ENCODE measurements around the gene GYPC. TPM values are rescaled to one million over a fixed set of nuclear protein-coding genes. Genes with fewer than 3 reads are reported as not detected.
"Not testable (repeated sequence)": the region's sequence is repeated elsewhere in the genome, so short reads cannot be mapped to it uniquely, and the experiment has no call there.

The GYPC gene
- total RNA-seq, 2 experiments from 2014 or later, result 87.6 to 99.8 TPM

DNA sequence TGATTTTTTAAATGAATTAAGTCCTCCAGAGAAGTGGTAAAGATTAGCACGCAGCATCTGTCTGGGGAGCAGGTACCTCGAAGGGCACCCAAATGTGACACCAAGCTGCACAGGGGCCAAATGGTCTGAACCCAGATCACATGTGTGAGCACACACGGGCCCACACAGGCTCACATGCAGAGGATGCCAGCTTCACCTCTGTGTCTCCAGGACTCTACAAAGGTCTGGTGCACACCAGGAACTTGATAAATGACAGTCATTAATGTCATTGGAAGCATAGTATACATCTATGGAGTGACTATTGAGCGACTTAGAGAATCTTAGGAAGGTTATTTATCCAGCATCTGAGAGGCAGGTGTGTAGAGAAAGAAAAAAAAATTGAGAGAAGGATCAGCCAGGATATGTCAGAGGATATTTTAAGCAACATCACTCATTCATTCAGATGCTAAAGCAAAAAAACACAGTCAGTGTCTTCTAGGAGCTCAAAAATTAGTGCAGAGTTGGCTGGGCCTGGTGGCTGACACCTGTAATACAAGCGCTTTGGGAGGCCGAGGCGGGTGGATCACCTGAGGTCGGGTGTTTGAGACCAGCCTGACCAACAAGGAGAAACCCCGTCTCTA is 23.2 kb downstream of the GYPC start:
- ATAC-seq, result no peak
- H3K36me3 Mint-ChIP-seq, result peaks cover 49% of the 10 kb centered on the region
- CTCF ChIA-PET, result no interaction called here
- H3K9me3 Mint-ChIP-seq (ENCODE audit: low read depth), result peaks cover 16% of the 10 kb centered on the region
- H3K27me3 Mint-ChIP-seq, result no peaks in the 10 kb centered on the region
- DNase-seq, result no peak
- no peak overlapping the region for H3K4me3 Mint-ChIP-seq
- H3K4me1 Mint-ChIP-seq, result peaks cover 7% of the 10 kb centered on the region
- H3K27ac Mint-ChIP-seq, result no peak overlapping the region

DNA sequence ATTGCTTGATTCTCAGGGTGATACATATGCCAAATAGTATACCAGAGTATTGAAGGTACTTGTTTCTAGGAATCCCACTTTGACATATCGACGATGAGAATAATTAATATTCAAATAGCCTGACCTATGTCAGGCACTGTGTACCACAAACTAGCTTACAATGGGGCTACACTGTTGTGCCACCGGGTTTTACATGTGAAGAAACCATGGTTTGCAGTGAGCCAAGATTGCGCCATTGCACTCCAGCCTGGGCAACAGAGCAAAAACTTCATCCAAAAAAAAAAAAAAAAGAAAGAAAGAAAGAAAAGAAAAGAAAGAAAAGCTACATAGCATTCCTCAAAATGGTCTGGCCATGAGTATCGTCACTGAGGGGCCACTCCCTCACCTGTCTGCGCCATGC is 25.5 kb downstream of the GYPC start:
- no peak overlapping the region for H3K27ac Mint-ChIP-seq
- CTCF ChIA-PET, result no interaction called here
- H3K4me1 Mint-ChIP-seq, result peaks cover 8% of the 10 kb centered on the region
- no peak overlapping the region for H3K4me3 Mint-ChIP-seq
- no peaks in the 10 kb centered on the region for H3K27me3 Mint-ChIP-seq
- ATAC-seq (no peak), DNase-seq (no peak)
- H3K9me3 Mint-ChIP-seq (ENCODE audit: low read depth), result peaks cover 4% of the 10 kb centered on the region
- H3K36me3 Mint-ChIP-seq, result peaks cover 38% of the 10 kb centered on the region

DNA sequence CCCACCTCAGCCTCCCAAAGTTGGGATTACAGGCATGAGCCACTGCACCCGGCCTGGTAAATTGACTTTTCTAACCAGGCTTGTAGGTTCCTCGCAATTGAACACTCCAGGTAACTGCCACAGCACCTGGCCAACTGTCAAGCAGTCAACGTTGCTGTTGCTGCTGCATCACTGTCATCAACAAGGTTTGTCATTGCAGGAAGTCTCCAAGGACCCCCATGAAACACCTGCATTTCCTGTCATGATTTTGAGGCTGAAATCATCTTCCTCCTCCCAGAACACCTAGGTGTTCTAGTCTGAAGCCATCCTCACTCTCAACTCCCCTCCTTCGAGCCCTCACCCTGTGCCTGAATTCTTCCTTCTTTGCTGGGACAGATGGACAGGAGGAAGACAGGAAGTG is 29.7 kb downstream of the GYPC start:
- no peak for ATAC-seq
- no peak for DNase-seq
- peaks cover 4% of the 10 kb centered on the region for H3K4me1 Mint-ChIP-seq
- CTCF ChIA-PET, result no interaction called here
- H3K27ac Mint-ChIP-seq, result no peak overlapping the region
- peaks cover 2% of the 10 kb centered on the region for H3K9me3 Mint-ChIP-seq (ENCODE audit: low read depth)
- peaks cover 52% of the 10 kb centered on the region for H3K36me3 Mint-ChIP-seq
- no peaks in the 10 kb centered on the region for H3K27me3 Mint-ChIP-seq
- H3K4me3 Mint-ChIP-seq, result no peak overlapping the region

DNA sequence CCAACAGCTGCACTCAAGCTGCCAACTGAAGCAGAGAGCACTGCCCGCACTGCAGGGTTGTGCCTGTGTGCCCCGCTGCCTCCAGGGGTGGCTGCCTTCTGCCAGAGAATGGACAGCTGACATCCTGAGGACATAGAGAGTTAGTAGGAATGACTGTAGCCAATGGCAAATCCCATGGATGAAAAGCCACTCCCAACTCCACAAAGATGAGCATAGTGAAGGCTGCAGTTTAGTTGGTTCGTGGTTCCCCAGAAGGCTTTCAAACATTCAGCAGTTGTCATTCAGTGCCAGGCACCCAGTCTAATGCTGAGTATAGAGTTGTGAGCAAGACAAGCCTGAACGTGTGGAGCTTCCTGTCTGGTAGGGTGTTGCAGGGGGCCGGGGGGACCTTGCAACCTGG is 30.3 kb downstream of the GYPC start:
- CTCF ChIA-PET, result no interaction called here
- Mint-ChIP-seq H3K27ac (no peak overlapping the region), H3K9me3 (ENCODE audit: low read depth) (peaks cover 2% of the 10 kb centered on the region), H3K4me3 (no peak overlapping the region), H3K36me3 (peaks cover 54% of the 10 kb centered on the region), H3K4me1 (peaks cover 4% of the 10 kb centered on the region), H3K27me3 (no peaks in the 10 kb centered on the region)
- ATAC-seq (no peak), DNase-seq (no peak)

DNA sequence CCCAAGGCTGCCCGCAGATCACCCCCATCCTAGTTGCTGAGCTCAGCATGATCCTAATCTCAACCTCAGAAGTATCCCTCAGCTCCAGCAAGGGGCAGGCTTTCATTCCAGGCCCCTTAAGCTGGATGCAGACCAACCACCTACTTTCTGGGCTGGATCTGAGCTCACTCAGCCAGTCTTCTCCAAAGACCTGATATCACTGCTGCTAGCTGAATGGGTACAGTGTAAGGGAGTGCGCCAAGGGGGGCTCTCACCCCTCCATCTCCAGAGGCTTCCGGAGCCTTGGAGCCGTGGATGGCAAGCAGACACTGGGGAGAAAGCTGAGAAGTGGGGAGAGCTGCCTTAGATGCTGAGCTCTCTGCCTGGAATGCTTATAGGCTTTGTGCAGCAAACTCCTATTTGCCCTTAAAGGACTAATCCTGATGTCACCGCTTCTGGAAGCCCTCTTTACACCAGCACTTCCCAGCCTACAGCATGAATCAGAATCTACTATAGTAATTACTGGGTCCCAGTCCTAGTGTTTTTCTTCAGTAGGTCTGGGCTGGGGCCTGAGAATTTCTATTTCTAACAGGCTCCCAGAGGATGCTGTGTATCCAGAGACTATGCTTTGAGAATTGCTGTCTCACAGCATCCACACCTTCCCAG is 31.0 kb downstream of the GYPC start:
- H3K27ac Mint-ChIP-seq, result no peak overlapping the region

DNA sequence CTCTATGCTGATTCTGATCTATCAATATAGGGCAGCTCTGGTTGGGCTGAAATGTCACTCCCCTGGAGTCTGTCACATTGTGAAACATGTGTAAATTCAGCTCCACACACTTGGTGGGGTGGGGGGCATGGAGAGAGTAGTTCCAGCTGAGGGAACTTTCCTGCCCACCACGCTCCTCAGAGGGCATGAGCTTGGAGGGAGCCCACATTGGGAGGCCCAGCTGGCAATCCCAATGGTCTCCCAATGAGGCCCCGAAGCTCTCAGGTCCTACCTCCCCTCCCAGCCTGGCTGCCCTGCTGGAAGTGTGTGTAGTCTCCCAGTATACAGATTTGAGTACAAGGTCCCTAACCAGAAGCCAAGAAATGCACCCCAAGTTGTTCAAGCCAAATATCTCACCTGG is 31.5 kb downstream of the GYPC start:
- Mint-ChIP-seq H3K9me3 (ENCODE audit: low read depth) (peaks cover 2% of the 10 kb centered on the region), H3K4me1 (peaks cover 4% of the 10 kb centered on the region), H3K27ac (no peak overlapping the region), H3K36me3 (peaks cover 63% of the 10 kb centered on the region), H3K27me3 (no peaks in the 10 kb centered on the region), H3K4me3 (no peak overlapping the region)
- ATAC-seq (no peak), DNase-seq (no peak)
- CTCF ChIA-PET, result interaction anchor here (0.8 to 1.1 kb wide), 2 partner anchors 11 to 23 kb away, joined by 3 read pairs; no protein-coding TSS in a partner anchor

More for the DNA sequence above, 31.0 kb downstream of the GYPC start:
- H3K4me1 Mint-ChIP-seq, result peaks cover 4% of the 10 kb centered on the region
- DNase-seq (no peak), ATAC-seq (no peak)
- H3K9me3 Mint-ChIP-seq (ENCODE audit: low read depth), result peaks cover 2% of the 10 kb centered on the region
- CTCF ChIA-PET, result interaction anchor here (0.8 to 1.1 kb wide), 2 partner anchors 12 to 23 kb away, joined by 3 read pairs; no protein-coding TSS in a partner anchor
- no peaks in the 10 kb centered on the region for H3K27me3 Mint-ChIP-seq
- H3K36me3 Mint-ChIP-seq, result peaks cover 59% of the 10 kb centered on the region
- no peak overlapping the region for H3K4me3 Mint-ChIP-seq

DNA sequence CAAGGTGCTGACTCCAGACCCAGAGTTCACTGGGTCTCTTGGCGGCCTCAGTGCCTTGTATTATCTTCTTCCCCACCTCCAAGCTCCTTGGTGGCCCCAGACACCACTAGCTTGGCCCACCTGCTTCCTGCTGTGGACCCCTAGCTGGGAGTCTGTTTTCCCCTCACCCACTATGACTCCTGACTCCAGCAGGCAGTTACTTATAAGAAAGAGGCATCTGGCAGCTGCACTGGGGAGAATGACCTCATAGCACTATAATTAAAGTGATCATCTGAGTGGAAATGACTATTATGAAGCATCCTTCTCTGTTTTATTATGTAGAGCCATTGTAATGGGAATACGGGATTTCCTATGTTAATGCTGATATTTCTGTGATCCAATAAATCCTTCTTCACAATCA is 32.6 kb downstream of the GYPC start:
- H3K4me3 Mint-ChIP-seq; H3K4me1 Mint-ChIP-seq; ATAC-seq; H3K27ac Mint-ChIP-seq; DNase-seq; CTCF ChIA-PET; H3K9me3 Mint-ChIP-seq (ENCODE audit: low read depth); H3K27me3 Mint-ChIP-seq: not testable (repeated sequence)
- H3K36me3 Mint-ChIP-seq, result peaks cover 66% of the 10 kb centered on the region

DNA sequence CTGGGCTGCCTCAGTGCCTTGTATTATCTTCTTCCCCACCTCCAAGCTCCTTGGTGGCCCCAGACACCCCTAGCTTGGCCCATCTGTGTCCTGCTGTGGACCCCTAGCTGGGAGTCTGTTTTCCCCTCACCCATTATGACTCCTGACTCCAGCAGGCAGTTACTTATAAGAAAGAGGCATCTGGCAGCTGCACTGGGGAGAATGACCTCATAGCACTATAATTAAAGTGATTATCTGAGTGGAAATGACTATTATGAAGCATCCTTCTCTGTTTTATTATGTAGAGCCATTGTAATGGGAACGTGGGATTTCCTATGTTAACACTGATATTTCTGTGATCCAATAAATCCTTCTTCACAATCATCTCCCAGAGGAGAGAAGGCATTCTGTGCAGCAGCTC is 36.3 kb downstream of the GYPC start:
- H3K36me3 Mint-ChIP-seq, result peaks cover 78% of the 10 kb centered on the region
- H3K4me3 Mint-ChIP-seq; CTCF ChIA-PET; H3K27me3 Mint-ChIP-seq; ATAC-seq; H3K9me3 Mint-ChIP-seq (ENCODE audit: low read depth); DNase-seq; H3K4me1 Mint-ChIP-seq; H3K27ac Mint-ChIP-seq: not testable (repeated sequence)

DNA sequence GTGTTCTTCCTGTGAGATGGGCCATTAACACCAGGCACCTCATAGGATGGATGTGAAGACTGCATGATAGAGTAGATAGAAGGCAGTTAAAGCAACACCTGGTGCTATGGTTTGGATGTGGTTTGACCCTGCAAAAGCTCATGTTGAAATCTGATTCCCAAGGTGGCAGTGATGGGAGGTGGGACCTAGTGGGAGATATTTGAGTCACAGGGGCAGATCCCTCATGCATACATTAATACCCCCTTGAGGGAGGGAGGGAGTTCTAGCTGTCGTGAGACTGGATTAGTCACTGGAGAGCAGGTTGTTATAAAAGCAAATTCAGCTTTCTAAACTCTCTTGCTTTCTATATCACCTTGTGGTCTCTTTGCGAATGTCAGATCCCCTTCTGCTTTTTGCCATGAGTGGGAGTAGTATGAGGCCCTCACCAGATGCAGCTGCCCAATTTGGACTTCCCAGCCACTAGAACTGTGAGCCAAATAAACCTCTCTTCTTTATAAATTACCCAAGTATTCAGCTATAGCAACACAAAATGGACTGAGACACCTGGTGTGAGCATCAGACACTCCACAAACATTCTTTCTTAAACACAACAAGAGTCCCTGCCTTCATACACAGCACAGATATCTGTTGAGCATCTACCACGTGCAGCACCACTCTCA is 37.1 kb downstream of the GYPC start:
- H3K27me3 Mint-ChIP-seq; H3K27ac Mint-ChIP-seq; ATAC-seq; H3K9me3 Mint-ChIP-seq (ENCODE audit: low read depth); H3K4me1 Mint-ChIP-seq; DNase-seq; H3K4me3 Mint-ChIP-seq; CTCF ChIA-PET: not testable (repeated sequence)
- peaks cover 77% of the 10 kb centered on the region for H3K36me3 Mint-ChIP-seq

DNA sequence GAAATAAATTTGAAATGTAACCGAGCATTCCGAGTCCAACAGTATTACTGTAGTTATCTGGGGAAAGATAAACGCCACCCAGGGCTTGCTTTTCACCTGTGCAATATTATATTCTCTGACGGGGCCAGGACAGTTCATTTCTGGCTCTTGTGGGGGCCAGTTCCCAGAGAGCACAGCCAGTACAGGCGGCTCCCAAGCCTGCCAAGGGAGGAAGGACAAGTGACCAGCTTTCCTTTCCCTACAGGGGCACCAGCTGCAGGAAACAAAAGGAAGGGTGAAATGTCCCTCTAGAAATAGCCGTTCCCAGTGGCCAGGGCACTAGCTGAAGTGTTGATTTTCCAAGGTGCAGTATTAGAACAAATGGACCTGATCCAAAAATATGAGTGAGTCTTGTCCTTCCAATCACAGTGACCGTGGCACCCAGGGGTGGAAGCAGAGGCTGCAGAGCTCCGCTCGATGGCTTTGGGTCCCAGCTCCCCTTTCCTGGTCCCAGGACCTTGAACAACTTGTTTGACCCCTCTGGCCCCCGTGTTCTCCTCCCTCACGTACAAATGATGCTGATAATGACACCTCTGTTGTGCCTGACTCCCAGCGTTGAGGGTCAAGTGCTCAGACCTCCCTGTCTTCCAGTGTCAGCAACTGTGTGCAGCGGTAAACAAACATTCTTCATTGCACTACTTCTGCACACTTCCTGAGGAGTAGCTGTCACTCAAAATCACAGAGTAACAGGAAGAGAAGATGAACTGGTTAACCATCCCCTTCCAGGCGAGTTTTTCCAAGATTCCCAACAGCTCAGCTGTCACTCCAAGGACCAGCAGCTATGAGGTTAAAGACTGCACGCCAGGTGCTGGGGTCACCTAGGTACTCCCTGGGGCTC is 40.9 kb downstream of the GYPC start:
- H3K4me1 Mint-ChIP-seq, result no peaks in the 10 kb centered on the region
- peaks cover 49% of the 10 kb centered on the region for H3K36me3 Mint-ChIP-seq
- CTCF ChIA-PET, result no interaction called here
- no peaks in the 10 kb centered on the region for H3K9me3 Mint-ChIP-seq (ENCODE audit: low read depth)
- ATAC-seq (no peak), DNase-seq (no peak)
- H3K4me3 Mint-ChIP-seq, result no peak overlapping the region
- no peak overlapping the region for H3K27ac Mint-ChIP-seq
- H3K27me3 Mint-ChIP-seq, result no peaks in the 10 kb centered on the region

DNA sequence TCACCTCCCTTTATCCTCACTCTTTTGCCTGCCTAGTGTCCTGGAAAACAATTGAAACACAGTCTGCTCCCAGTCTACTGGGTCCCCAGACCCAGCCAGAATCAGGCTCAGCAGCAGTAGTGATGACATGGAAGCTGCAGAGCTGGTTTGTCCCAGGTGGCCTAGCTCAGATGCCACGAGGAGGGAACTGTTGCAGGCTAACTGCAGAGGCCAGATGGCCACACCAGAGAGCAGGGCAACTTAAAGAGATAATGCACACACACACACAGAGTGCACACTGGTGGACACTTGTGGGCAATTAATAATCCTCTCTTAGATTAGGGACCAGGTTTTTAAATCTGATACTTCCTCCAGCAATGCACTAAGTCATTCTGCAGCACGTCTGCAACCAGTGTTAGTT is 42.4 kb downstream of the GYPC start:
- ATAC-seq (no peak), DNase-seq (no peak)
- Mint-ChIP-seq H3K9me3 (ENCODE audit: low read depth) (no peaks in the 10 kb centered on the region), H3K36me3 (peaks cover 35% of the 10 kb centered on the region), H3K27ac (no peak overlapping the region), H3K27me3 (no peaks in the 10 kb centered on the region), H3K4me3 (no peak overlapping the region), H3K4me1 (no peaks in the 10 kb centered on the region)
- CTCF ChIA-PET, result interaction anchor here (0.9 kb wide), 1 partner anchor 11 kb away, joined by 3 read pairs; no protein-coding TSS in a partner anchor

DNA sequence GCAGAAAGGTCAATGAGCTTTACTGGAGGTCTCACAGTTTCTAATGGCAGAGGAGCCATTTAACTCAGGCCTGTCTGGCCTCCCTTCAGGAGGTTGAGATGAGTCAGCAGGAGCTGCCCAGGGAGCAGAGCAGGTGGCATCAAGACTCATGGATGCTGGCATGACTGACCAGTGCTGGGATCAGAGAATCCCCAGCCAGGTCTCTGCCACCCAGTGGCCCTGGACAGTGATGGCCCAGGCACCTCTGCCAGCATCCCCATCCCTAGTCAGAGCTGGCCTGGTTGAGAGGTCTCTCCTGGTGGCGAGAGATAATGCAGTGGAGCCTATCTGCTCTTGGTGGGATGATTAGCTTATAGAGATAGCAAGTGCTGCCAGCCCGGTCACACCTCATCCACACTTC is 43.1 kb downstream of the GYPC start:
- H3K9me3 Mint-ChIP-seq (ENCODE audit: low read depth), result no peaks in the 10 kb centered on the region
- no peak for ATAC-seq
- CTCF ChIA-PET, result interaction anchor here (0.9 kb wide), 1 partner anchor 12 kb away, joined by 3 read pairs; no protein-coding TSS in a partner anchor
- peaks cover 29% of the 10 kb centered on the region for H3K36me3 Mint-ChIP-seq
- DNase-seq, result no peak
- no peaks in the 10 kb centered on the region for H3K27me3 Mint-ChIP-seq
- H3K27ac Mint-ChIP-seq, result no peak overlapping the region
- no peak overlapping the region for H3K4me3 Mint-ChIP-seq
- no peaks in the 10 kb centered on the region for H3K4me1 Mint-ChIP-seq
